HG02798 (cell line): ENCODE measurements around the gene FUT4.
A peak's percentile ranks its signal among the peaks of the same experiment; 100 is the strongest.
"Not testable (repeated sequence)": the region's sequence is repeated elsewhere in the genome, so short reads cannot be mapped to it uniquely, and the experiment has no call there.

ENCODE experiments used
- ATAC-seq: cut with Tn5 transposase; IDR thresholded peaks from one replicate; pipeline ENCODE4 v1.9.1; 2021; ENCODE audit warnings: mild to moderate bottlenecking; ENCODE audit not compliant: unreplicated experiment, poor library complexity

FUT4 gene

GRCh38 chr11:94532211-94532610 is 11.5 kb upstream of the FUT4 start:
- no peak for ATAC-seq

- no peak for ATAC-seq
Observed at GRCh38 chr11:94533206-94533605, 10.5 kb upstream of the FUT4 start.

GRCh38 chr11:94533696-94534630 is 9.8 kb upstream of the FUT4 start:
- ATAC-seq: no peak

GRCh38 chr11:94536386-94536785 is 7.3 kb upstream of the FUT4 start:
- no peak for ATAC-seq

GRCh38 chr11:94537031-94537600 is 6.6 kb upstream of the FUT4 start:
- ATAC-seq: no peak

GRCh38 chr11:94539420-94539819 is 4.3 kb upstream of the FUT4 start:
- no peak for ATAC-seq

- no peak for ATAC-seq
Observed at GRCh38 chr11:94544646-94545263, 1.0 kb downstream of the FUT4 start.

GRCh38 chr11:94545264-94546161 is 1.8 kb downstream of the FUT4 start:
- no peak for ATAC-seq

GRCh38 chr11:94546162-94546470 is 2.4 kb downstream of the FUT4 start:
- no peak for ATAC-seq

- ATAC-seq: no peak
Observed at GRCh38 chr11:94546886-94547285, 3.2 kb downstream of the FUT4 start.

- no peak for ATAC-seq
Observed at GRCh38 chr11:94549146-94549545, 5.4 kb downstream of the FUT4 start.

GRCh38 chr11:94550513-94550912 is 6.8 kb downstream of the FUT4 start:
- peak; percentile 54 for ATAC-seq

GRCh38 chr11:94553938-94554337 is 10.2 kb downstream of the FUT4 start:
- ATAC-seq: no peak

- not testable (repeated sequence) for ATAC-seq
Observed at GRCh38 chr11:94555752-94556329, 12.1 kb downstream of the FUT4 start.

- ATAC-seq: no peak
Observed at GRCh38 chr11:94557421-94557820, 13.7 kb downstream of the FUT4 start.

GRCh38 chr11:94557992-94558391 is 14.3 kb downstream of the FUT4 start:
- ATAC-seq: no peak

- no peak for ATAC-seq
Observed at GRCh38 chr11:94558468-94558867, 14.7 kb downstream of the FUT4 start.

GRCh38 chr11:94558932-94559331 is 15.2 kb downstream of the FUT4 start:
- ATAC-seq: no peak

GRCh38 chr11:94559361-94559760 is 15.6 kb downstream of the FUT4 start:
- no peak for ATAC-seq

GRCh38 chr11:94560834-94561233 is 17.1 kb downstream of the FUT4 start:
- no peak for ATAC-seq
